Choroid plexus epithelial cell (primary cell): ENCODE measurements around the gene HAGHL.

Experiments
- DNase-seq: peaks from one replicate; pipeline ENCODE4 v3.0.0-alpha.2; 2010; ENCODE audit warnings: low read depth
- H3K4me3 ChIP-seq: 2 replicates; pipeline ENCODE4 v1.5.1; 2011; ENCODE audit warnings: low read depth, mild to moderate bottlenecking, control low read depth, low read length, moderate library complexity
- TF ChIP-seq, protein P1 (sequence below): conservative IDR thresholded peaks from 2 replicates; pipeline ENCODE4 v1.5.1; 2011; ENCODE audit warnings: low read depth, mild to moderate bottlenecking, control low read depth, inconsistent platforms, low read length, moderate library complexity

HAGHL gene

GRCh38 chr16:693364-693763, 33.5 kb upstream of the HAGHL start:
- no peak overlapping the region for H3K4me3 ChIP-seq
- TF ChIP-seq, protein P1, sequence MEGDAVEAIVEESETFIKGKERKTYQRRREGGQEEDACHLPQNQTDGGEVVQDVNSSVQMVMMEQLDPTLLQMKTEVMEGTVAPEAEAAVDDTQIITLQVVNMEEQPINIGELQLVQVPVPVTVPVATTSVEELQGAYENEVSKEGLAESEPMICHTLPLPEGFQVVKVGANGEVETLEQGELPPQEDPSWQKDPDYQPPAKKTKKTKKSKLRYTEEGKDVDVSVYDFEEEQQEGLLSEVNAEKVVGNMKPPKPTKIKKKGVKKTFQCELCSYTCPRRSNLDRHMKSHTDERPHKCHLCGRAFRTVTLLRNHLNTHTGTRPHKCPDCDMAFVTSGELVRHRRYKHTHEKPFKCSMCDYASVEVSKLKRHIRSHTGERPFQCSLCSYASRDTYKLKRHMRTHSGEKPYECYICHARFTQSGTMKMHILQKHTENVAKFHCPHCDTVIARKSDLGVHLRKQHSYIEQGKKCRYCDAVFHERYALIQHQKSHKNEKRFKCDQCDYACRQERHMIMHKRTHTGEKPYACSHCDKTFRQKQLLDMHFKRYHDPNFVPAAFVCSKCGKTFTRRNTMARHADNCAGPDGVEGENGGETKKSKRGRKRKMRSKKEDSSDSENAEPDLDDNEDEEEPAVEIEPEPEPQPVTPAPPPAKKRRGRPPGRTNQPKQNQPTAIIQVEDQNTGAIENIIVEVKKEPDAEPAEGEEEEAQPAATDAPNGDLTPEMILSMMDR = no peak
- no peak for DNase-seq

GRCh38 chr16:693766-694165, 33.1 kb upstream of the HAGHL start:
- no peak overlapping the region for H3K4me3 ChIP-seq
- no peak for DNase-seq
- TF ChIP-seq, protein P1 = no peak

GRCh38 chr16:694187-694862, 32.6 kb upstream of the HAGHL start:
- no peak overlapping the region for H3K4me3 ChIP-seq
- no peak for DNase-seq
- TF ChIP-seq, protein P1 = no peak

GRCh38 chr16:694863-695354, 32.0 kb upstream of the HAGHL start:
- TF ChIP-seq, protein P1 = no peak
- no peak overlapping the region for H3K4me3 ChIP-seq
- DNase-seq = no peak

DNA sequence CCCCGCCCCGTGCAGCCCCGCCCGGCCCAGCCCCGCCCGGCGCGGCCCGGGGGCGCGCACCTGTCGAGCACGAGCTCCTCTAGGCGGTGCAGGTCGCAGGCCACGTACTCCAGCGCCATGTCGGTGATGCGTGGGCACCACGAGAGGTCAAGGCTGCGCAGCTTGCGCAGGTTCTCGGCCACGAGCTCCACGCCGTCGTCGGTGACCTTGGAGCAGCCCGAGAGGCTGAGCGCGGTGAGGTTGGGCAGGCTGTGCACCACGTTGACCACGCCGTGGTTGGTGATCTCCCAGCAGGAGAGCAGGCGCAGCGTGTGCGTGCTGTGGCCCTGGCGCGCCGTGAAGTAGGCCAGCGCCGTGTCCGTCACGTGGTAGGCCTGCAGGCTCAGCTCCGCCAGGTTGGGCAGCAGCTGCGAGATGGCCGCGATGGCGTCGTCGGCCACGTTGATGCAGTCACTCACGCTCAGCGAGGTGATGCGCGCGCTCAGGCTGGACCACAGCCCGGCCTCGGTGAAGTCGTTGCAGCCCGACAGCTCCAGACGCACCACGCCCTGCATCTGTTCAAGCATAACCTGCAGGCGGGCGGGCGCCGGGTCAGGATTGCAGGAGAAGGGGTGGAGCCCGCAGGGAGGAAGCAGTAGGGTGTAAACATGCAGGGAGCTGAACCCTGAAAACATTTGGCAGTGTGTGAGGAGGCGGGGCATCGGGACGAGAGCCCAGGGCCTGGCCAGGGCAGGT, 31.4 kb upstream of the HAGHL start:
- H3K4me3 ChIP-seq = no peak overlapping the region
- TF ChIP-seq, protein P1 = no peak
- DNase-seq = no peak

DNA sequence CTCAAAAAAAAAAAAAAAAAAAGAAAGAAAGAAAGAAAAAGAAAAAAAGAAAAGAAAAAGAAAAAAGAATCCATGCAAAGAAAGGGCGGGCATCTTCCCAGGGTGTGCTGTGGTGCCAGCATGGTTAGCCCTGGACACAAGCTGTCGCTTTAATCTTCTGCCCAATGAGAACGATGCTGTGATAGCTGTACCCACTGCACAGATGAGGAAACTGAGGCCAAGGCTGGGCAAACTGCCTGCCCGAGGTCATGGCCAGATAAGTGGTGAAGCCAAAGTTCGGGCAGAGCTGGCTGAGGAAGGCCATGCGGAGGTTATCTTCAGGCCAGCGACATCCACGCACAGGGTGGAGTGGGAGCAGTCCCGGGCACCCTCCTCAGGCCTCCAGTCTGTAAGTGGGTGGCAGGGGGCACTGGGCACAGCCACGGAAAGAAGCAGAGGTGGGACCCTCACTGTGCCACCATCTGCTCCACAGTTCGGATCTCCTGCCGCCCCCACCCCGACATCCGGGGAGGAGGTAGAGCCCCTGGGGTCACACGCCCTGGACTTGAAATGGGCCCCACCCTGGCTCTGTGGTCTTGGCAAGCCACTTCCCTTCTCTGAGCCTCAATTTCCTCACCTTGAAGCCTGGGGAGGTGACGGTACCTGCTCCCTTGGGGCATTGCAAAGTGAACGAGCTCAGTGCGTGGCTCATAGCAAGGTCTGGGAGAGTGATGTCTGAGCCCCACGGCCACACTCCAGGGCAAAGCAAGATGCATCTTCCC, 27.8 kb upstream of the HAGHL start:
- DNase-seq = no peak
- H3K4me3 ChIP-seq = no peak overlapping the region
- TF ChIP-seq, protein P1 = no peak
